ENCODE measurements around the gene GATAD2A.
"Not testable (repeated sequence)": the region's sequence is repeated elsewhere in the genome, so short reads cannot be mapped to it uniquely, and the experiment has no call there.

- TF ChIP-seq POLR2AphosphoS5 (IDR thresholded peaks at IDR 0.05; ENCODE audit: low read depth, low read length); CTCF (IDR thresholded peaks at IDR 0.05; ENCODE audit: control extremely low read depth in 1 of 3, insufficient read depth in 1 of 3, low read depth in 1 of 3, low read length in 3 of 3); POLR2A (IDR thresholded peaks at IDR 0.05; ENCODE audit: control extremely low read depth in 1 of 2, low read depth in 2 of 2, low read length in 2 of 2); RAD21 (IDR thresholded peaks at IDR 0.05 in 1 of 2, conservative IDR thresholded peaks at IDR 0.05 in 1 of 2; ENCODE audit: low read depth in 2 of 2, low read length in 2 of 2); JUND (IDR thresholded peaks at IDR 0.05; ENCODE audit: low read length); KDM1A (IDR thresholded peaks at IDR 0.05; ENCODE audit: borderline replicate concordance, low read length); CREB1 (IDR thresholded peaks at IDR 0.05); BCL11A (IDR thresholded peaks at IDR 0.05; ENCODE audit: low read depth in 2 of 2, low read length in 2 of 2); CEBPB (IDR thresholded peaks at IDR 0.05; ENCODE audit: low read depth, low read length); SAP30 (IDR thresholded peaks at IDR 0.05; ENCODE audit: insufficient read depth, insufficient replicate concordance, low read length); EP300 (IDR thresholded peaks at IDR 0.05; ENCODE audit: borderline replicate concordance in 1 of 2, low read depth in 2 of 2, low read length in 2 of 2): not testable (repeated sequence)
Observed at GRCh38 chr19:19380316-19380715, 25.2 kb upstream of the GATAD2A start.

Measured in H1 (cell line).